GM18505 (cell line): Measurements from ENCODE around the gene SEMA5B.

Source experiments
- ATAC-seq: cut with Tn5 transposase; IDR thresholded peaks from one replicate; pipeline ENCODE4 v1.9.1; 2021; ENCODE audit not compliant: unreplicated experiment
- POLR2A ChIP-seq: IDR thresholded peaks from 4 replicates; pipeline ENCODE4 v1.6.1; 2011; ENCODE audit warnings: borderline replicate concordance; ENCODE audit not compliant: insufficient read depth, insufficient read length; ENCODE audit errors: extremely low read depth

SEMA5B gene

DNA sequence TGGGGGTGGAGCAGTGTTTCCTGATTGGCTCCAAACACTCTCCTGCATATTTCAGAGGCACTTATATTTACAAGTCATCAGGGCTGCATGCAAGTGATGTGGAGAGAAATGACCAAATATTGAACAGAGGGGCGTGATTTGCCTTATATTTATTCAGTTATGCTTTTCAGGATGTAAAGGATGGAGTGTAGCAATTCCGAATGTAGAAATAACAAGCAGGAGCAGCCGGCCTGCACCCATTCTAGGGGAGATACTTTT lies 19.4 kb upstream of the SEMA5B start:
- no peak for ATAC-seq
- no peak for TF ChIP-seq POLR2A

DNA sequence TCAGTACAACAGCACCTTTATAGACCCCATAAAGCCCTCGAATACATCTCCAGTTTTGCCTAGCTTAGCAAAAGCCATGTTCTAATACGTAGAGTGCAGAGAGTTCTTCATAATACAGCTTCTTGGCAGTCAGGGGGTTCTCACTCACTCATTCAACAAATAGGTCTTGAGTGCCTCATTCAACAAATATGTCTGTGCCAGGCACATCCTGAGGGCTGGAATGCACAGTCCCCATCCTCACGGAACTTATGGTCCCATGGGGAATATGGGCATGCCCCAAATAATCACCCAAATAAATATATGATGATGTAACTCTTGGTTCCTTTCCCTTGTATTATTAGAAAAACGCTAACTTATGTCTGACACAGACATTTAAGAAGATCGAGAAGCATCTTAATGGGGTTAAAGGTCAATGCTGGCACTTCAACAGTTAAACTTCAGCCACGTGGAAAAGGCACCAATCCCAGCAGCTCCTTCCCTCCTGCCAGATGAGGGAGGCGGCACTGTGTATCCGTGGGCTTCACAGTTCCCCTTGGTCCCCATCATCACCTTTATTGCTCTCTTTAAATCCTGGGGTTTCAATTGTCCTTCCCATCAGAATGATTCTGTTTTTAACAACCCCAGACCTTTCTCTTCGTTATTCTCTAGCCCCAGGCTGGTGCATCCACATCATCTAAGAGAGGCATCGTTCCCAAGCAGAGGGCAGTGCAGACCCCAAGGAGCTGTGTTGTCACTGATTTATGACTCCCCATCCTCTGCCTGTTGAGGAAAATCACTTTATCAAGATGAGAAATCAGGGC lies 18.9 kb upstream of the SEMA5B start:
- ATAC-seq = no peak

DNA sequence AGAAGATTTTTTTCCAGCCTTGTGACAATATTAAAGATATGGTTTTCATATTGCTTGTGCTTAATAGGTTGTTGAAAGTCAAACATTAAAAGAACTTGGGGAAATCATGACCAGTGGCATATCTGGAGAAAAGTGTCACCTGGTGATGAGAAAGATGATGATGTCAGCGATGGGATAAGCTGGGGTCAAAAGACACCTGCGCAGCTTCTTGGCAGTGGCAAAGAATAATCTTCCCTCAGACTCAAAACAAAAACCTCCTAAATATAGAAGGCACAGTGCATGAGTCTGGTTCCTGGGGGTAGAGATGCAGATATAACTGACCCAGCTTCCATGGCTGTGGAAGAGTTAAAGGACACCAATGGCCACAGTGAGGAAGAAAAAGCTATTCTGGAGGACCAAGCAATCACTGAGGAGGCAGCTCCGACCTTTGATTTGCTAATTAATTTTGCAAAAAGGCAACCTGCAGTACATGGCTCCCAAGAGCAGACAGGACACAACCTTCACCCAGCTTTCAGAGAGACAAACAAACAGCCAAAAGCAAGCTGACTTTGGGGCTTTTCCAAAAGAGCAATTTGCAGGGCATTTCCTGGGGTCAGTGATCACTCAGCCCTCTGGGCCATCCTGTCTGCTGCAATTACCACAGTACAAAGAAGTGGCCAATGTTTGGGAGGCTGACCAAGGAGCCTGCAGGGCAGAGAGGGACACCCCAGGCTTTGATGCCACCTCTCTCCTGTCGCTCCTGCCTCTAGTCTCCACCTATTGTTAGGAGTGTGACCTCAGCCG lies 17.6 kb upstream of the SEMA5B start:
- no peak for TF ChIP-seq POLR2A
- ATAC-seq = no peak

More for the DNA sequence above, 18.9 kb upstream of the SEMA5B start:
- no peak for TF ChIP-seq POLR2A

DNA sequence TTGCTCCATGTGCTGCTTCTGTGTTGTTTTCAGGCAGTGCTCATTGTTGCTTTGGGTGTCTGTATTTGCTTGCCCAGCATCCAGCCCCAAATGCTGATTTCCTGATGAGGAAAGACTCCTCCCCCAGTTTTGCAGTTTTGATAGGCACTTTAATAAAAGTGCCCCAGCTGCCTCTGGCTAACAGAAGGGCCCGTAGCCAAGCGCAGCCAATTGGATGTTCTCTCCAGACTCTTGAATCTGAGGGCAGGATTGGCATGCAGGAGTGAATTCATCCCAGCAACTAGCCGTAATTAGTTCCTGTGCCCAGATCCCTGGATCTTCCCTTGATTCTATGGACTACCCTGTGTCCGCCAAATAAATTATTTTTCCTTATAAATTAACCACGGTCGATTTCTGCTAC lies 14.8 kb upstream of the SEMA5B start:
- TF ChIP-seq POLR2A = no peak

DNA sequence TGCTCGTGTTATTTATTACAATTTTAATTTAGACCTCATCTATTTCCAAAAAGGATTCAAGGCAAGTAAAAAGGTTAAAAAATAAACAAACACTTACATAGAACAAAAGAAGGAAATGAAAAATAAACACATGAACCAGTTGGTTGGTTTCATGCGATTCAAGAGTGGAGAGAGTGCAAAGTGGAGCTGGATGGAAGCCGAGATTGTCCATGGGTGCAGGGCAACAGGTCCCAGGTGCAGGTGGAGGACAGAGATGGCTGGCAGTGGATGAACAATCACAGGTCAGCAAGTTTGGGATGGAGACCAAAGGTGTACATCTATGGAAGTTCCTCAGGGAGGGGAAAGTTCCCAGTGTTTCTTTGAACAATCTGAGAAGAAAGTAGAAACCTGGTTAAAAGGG lies 11.6 kb upstream of the SEMA5B start:
- no peak for TF ChIP-seq POLR2A
- no peak for ATAC-seq

More for the DNA sequence above, 14.8 kb upstream of the SEMA5B start:
- ATAC-seq = no peak

DNA sequence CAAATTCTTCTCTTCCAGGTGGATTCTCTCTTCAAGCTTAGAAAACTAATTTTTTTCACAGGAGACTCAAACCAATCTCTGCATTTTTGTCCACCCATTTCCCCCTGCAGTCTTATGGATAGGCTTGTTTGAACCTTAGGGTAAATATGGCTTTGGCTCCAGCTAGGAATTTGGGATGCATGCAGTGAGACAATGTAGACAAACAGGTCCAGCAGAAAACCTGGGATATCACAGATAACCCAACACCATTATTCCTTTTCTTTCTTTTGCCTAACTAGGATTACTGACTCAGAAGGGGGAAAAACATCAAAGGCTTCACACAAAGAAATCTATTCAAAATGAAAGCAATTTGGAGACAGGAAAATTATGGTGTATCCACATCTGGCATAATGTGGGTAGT lies 11.2 kb upstream of the SEMA5B start:
- TF ChIP-seq POLR2A = no peak
- no peak for ATAC-seq

DNA sequence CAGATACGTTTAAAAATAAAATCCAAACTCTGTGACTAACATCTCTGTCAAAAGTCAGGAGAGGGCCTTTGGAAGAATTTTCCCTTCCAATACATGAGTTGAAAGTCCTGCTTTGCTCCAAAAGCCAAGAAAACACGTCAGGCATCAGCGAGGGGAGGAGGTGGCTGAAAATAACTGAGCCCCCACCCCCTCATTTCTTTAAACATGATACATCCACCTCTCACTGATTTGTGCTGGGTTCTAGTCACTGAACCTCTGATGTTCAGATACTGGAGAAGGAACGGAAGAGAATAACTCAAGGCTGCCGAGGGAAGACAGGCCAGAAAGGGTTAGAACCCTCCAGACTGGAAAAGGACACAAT lies 9.4 kb upstream of the SEMA5B start:
- no peak for TF ChIP-seq POLR2A
- no peak for ATAC-seq

DNA sequence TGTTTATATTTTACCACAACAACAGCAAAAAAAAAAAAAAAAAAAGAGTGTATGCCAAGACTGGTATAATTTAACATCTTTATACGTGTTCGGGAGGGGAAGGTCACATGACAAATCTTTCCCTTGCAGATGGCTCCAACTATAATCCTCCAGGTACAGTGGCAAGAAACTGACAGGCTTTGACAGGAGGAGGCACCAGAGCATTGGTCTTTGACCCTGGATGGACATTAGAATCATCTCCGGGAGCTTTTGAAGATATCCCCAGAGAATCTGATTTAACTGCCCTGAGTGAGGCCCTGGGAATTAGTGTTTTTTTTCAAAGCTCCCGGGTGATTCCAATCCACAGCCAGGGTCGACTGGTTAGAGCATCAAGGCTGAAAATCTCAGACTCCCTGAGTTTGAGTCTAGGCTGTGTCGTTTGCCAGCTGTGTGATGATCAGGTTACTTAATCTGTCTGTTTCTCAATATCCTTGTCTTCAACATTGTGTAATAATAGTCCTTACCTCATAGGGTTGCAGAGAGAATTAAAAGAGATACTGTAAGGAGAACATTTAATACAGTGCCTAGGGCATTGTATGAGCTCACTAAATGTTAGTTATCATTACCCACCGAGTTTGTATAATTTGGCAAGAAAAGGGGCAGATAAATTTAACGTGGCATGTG lies 8.9 kb upstream of the SEMA5B start:
- no peak for TF ChIP-seq POLR2A
- no peak for ATAC-seq

DNA sequence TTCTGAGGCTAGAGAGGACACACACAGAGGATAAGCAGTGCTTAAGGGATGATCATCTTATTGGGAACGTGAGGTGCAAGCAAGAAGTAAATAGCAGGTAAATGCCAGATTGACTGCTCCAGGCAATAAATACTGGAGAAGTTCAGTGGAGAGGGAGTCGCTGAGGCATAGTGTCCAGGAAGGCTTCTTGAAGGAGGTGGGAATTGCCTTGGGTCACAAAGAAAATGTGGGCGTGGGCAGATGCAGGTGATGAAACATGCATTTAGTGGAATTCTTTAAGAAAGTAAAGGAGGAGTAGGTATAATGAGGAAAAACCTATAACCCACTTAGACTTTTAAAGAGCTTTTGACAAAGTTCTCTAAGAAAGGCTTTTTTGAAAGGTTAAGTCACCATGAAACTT lies 7.4 kb upstream of the SEMA5B start:
- TF ChIP-seq POLR2A = no peak
- no peak for ATAC-seq

DNA sequence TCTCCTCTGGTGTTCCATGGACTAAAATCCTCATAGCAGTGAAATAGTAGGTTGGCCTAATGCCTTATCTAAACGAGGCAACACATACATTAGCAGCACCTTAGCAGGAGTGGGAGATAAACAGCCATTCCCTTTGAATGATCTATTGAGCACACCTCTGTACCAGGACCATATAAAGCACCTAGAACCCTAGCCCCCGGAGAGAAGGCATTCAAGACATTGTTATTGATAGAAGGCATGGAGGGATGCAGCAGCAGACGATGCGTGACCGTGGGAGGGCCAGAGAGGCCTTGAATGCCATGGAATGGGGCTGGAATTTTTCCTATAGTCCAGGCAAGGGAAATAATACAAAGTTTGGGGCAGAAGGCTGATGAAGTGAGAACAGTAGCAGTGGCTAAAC lies 6.6 kb upstream of the SEMA5B start:
- TF ChIP-seq POLR2A = no peak
- ATAC-seq = no peak

DNA sequence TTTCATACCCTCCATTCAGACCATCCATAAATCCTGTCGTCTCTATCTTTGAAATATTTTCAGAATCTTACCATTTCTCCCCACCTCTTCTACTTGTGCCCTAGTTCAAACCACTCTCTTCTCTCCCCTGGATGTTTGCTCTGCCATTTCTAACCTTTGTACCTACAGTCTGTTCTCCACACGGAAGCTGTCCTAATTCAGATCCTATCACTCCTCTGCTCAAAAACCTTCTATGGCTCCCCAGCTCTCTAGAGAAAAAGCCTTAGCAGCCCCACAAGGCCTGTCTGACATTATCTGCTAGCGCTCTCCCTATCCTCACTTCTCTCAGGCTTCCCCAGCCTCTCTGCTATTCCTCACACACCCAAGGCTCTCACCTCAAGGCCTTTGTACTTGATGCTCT lies 4.5 kb upstream of the SEMA5B start:
- no peak for TF ChIP-seq POLR2A
- no peak for ATAC-seq

DNA sequence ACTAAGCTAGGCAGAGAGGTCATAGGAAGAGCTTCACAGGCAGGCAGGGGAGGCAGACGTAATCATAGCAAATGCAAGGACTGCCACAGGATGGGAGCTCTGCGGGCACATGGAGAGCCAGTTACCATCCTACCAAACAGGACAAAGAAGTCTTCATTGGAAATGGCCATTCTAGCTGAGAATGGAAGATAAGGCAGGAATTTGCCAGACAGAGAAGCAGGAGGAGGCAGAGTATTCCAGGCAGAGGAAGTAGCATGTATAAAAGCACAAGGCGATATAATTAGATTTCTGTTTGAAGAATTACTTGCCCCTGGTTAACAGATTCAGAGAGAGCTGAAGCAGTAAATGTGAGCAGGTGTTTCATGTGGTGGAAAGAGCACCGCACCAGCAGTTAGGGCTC lies 3.5 kb upstream of the SEMA5B start:
- no peak for TF ChIP-seq POLR2A
- ATAC-seq = no peak

DNA sequence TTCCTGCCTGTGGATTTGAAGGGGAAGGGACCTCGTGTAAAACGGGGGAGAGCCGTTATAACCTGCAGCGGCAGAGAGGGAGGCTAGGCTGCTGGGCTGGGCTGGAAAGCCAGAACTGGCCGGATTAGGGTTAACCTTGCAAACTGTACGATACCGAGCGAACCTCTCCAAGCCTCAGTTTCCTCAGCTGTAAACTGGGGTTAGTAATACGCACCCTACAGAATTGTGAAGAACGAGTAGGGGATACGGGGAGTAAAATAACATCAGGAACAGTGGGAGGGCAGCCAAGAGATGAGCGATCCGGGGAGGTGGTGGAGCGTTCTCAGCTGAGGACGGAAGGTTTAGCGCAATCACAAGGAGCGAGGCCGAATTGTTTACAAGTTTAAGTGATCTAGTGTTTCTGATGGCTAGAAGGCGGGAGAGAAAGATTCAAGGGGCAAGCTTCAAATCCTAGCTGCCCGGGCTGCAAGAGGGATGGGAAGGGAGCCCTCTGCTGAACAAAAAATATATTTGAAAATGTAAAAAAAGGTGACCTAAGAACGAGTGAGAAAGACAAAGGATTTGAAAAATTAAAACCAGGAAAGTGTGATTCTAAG lies 768 bp upstream of the SEMA5B start:
- TF ChIP-seq POLR2A = no peak

More for the DNA sequence above, 768 bp upstream of the SEMA5B start:
- ATAC-seq = no peak
